Measurements from ENCODE around the gene TMEM179B. TPM values are rescaled to one million over a fixed set of nuclear protein-coding genes. Genes with fewer than 3 reads are reported as not detected.
A peak's percentile ranks its signal among the peaks of the same experiment; 100 is the strongest.

Gene TMEM179B
- total and polyA plus RNA-seq, 12 donors: 9.4 to 54.4 (median 19.7) TPM

DNA sequence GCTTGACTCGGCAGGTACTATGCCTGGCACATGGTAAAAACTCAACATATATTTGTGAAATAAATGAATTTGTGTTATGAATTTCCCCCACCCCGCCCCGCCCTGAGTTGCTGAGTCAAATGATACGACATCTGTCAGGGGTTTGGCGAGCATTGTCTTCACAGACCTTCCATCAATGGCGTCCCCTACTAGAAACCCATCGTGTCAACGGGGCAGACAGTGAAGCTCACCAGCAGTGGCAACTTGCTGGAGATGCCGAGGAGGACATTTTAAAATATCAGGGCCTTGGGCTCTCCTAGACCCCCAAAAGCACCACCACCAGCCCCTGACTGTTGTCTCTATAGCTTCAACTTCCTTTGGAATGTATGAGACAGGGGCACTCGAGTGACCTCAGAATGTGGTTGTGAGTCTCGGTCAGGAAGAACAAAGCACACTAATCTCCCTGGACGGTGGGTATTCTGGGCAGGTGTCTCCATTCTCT lies 18.8 kb downstream of the TMEM179B start:
- no peaks in the 10 kb centered on the region for H3K27me3 ChIP-seq
- H3K27ac ChIP-seq: peak overlapping the region in 9 of 10 donors; percentile 80 to 95 (median 91)
- H3K36me3 ChIP-seq: peaks cover 0 to 41% (median 24%) of the 10 kb centered on the region in 9 donors
- peak overlapping the region; percentile 26 to 88 (median 82) for H3K4me3 ChIP-seq
- TF ChIP-seq, protein P1, sequence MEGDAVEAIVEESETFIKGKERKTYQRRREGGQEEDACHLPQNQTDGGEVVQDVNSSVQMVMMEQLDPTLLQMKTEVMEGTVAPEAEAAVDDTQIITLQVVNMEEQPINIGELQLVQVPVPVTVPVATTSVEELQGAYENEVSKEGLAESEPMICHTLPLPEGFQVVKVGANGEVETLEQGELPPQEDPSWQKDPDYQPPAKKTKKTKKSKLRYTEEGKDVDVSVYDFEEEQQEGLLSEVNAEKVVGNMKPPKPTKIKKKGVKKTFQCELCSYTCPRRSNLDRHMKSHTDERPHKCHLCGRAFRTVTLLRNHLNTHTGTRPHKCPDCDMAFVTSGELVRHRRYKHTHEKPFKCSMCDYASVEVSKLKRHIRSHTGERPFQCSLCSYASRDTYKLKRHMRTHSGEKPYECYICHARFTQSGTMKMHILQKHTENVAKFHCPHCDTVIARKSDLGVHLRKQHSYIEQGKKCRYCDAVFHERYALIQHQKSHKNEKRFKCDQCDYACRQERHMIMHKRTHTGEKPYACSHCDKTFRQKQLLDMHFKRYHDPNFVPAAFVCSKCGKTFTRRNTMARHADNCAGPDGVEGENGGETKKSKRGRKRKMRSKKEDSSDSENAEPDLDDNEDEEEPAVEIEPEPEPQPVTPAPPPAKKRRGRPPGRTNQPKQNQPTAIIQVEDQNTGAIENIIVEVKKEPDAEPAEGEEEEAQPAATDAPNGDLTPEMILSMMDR (IDR thresholded peaks at IDR 0.05): no peak
- intact Hi-C loops (cut with DNase I): loop anchor here in 2 of 10 donors (2.0 to 5.0 kb wide), 3 partner anchors 25 to 79 kb away; partner anchors contain the start of genes HNRNPUL2 (in 1 of the 2), TTC9C (in 1 of the 2) and WDR74 (in 1 of the 2)
- WGBS, 2 donors: 17 to 22% methylated on average over 12 of the region's 12 CpGs
- H3K4me1 ChIP-seq: peaks cover 14 to 47% (median 31%) of the 10 kb centered on the region in 9 donors
- H3K9me3 ChIP-seq: no peaks in the 10 kb centered on the region
- DNase-seq: peak in 1 of 2 donors; percentile 20
- peak in 5 of 8 donors; percentile 3 to 19 (median 15) for ATAC-seq

- TF ChIP-seq, protein P1 (IDR thresholded peaks at IDR 0.05): no peak
- peak in 7 of 8 donors; percentile 32 to 74 (median 65) for ATAC-seq
- Histone ChIP-seq H3K27me3 (no peaks in the 10 kb centered on the region), H3K4me3 (peak overlapping the region in 3 of 10 donors; percentile 79 to 88 (median 85)), H3K36me3 (peaks cover 0 to 34% (median 18%) of the 10 kb centered on the region in 9 donors), H3K4me1 (peaks cover 14 to 47% (median 31%) of the 10 kb centered on the region in 9 donors), H3K9me3 (no peaks in the 10 kb centered on the region), H3K27ac (peak overlapping the region in 9 of 10 donors; percentile 80 to 95 (median 91))
- intact Hi-C loops (cut with DNase I): loop anchor here in 1 of 10 donors (2.0 to 5.0 kb wide), 2 partner anchors 24 to 79 kb away; partner anchors contain the start of genes HNRNPUL2 and TTC9C
- peak in 1 of 2 donors; percentile 50 for DNase-seq
- 42 to 55% methylated on average over 5 of the region's 5 CpGs for WGBS, 2 donors
Observed at GRCh38 chr11:62806611-62807121, 19.5 kb downstream of the TMEM179B start.

DNA sequence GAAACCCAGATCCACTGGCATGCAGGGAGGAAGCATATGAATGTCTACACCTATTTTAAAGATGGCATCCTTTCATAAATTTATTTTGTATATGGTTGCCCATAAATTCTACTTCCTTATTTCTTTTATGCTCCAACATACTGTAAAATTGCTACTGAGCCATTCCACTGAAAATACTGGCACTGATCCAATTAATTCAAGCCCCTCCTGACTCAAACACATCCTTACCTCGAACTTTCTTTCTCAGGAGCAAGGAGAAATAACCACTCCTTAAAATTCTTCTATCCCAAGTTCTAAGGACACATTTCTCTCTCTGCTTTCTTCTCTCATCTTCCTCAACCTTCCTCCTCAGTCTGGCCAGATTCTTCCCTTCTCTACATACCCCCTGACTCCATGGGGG lies 23.5 kb downstream of the TMEM179B start:
- H3K27ac ChIP-seq: no peak overlapping the region
- 40 to 41% methylated on average over 1 of the region's 1 CpG for WGBS, 2 donors
- H3K36me3 ChIP-seq: peaks cover 0 to 46% (median 3%) of the 10 kb centered on the region in 9 donors
- no peaks in the 10 kb centered on the region for H3K27me3 ChIP-seq
- intact Hi-C loops (cut with DNase I): no loop called here
- no peak overlapping the region for H3K4me3 ChIP-seq
- ATAC-seq (no peak), DNase-seq (no peak)
- no peaks in the 10 kb centered on the region for H3K9me3 ChIP-seq
- H3K4me1 ChIP-seq: peaks cover 2 to 24% (median 13%) of the 10 kb centered on the region in 9 donors
- TF ChIP-seq, protein P1 (IDR thresholded peaks at IDR 0.05): no peak

GRCh38 chr11:62811659-62812058 lies 24.5 kb downstream of the TMEM179B start:
- DNase-seq (no peak), ATAC-seq (no peak)
- H3K9me3 ChIP-seq: no peaks in the 10 kb centered on the region
- H3K4me1 ChIP-seq: peaks cover 0 to 14% (median 4%) of the 10 kb centered on the region in 9 donors
- no peaks in the 10 kb centered on the region for H3K27me3 ChIP-seq
- no peak overlapping the region for H3K4me3 ChIP-seq
- 76 to 86% methylated on average over 2 of the region's 2 CpGs for whole genome bisulfite sequencing, 2 donors
- intact Hi-C loops (cut with DNase I): no loop called here
- TF ChIP-seq, protein P1 (IDR thresholded peaks at IDR 0.05): no peak
- H3K27ac ChIP-seq: no peak overlapping the region
- H3K36me3 ChIP-seq: peaks cover 0 to 55% (median 4%) of the 10 kb centered on the region in 9 donors

Data from heart right ventricle (tissue), 16 donors.